HCT116 (cell line): ENCODE measurements around the gene ELMOD2. TPM values are rescaled to one million over a fixed set of nuclear protein-coding genes. Genes with fewer than 3 reads are reported as not detected.

Source experiments
- ATAC-seq: fragments of 200-7000 bp; cut with Tn5 transposase; 2 replicates; pipeline ENCODE4 v1.9.1; 2020; ENCODE audit warnings: mild to moderate bottlenecking, moderate library complexity
- BruUV-seq: library from RNA; stranded (reverse); fragments of 400-500 nt; replicated peaks from 2 replicates; lab custom pipeline; 2021; lab: Mats Ljungman, UMichigan
- CTCF ChIA-PET: fragments of 300-600 bp; sonication (Branson Sonifier 250); formaldehyde crosslinking; loops from one replicate; lab custom pipeline; 2021; ENCODE audit warnings: antibody characterized with exemption; lab: Charles Lee
- POLR2A ChIA-PET: fragments of 300-600, 350-600 bp; sonication (Branson Sonifier 250); formaldehyde crosslinking; loops from one replicate; lab custom pipeline; 2021; ENCODE audit warnings: antibody characterized with exemption; lab: Charles Lee
- RAD21 ChIA-PET, 2 experiments: fragments of 300-600 bp; sonication (Branson Sonifier 250); formaldehyde crosslinking; loops; one replicate each; lab custom pipeline; 2023; ENCODE audit warnings: low total read pairs in 2 of 2; ENCODE audit not compliant: uncharacterized antibody in 2 of 2, unreplicated experiment in 2 of 2, low non-redundant PET in 1 of 2; lab: Charles Lee
- DNase-seq: peaks from one replicate; pipeline ENCODE4 v3.0.0-alpha.2; 2010; ENCODE audit warnings: low read depth, low spot score
- H2AFZ ChIP-seq: fragments of 200-600 bp; shearing (Covaris generic), sonication (generic); 2 replicates; pipeline ENCODE4 v1.6.1; 2017; ENCODE audit warnings: low read depth, mixed run types, mixed read lengths, antibody characterized with exemption, low read length; ENCODE audit not compliant: poor library complexity, severe bottlenecking
- H3K27ac ChIP-seq: 2 replicates; pipeline ENCODE4 v1.5.1; 2012; ENCODE audit warnings: low read depth, low read length
- H3K27me3 ChIP-seq: fragments of 200-600 bp; sonication (generic); 2 replicates; pipeline ENCODE4 v1.6.1; 2016; ENCODE audit warnings: mixed run types, low read length, mixed read lengths; ENCODE audit not compliant: insufficient read depth
- H3K36me3 ChIP-seq, 2 experiments: fragments of 200-500 bp in 1 of 2; fragments of 200-600 bp in 1 of 2; sonication (Bioruptor generic) in 1 of 2; sonication (generic) in 1 of 2; 2 replicates each; pipeline versions ENCODE4 v1.5.1 to v1.6.1; 2014 to 2016; ENCODE audit warnings: low read length in 2 of 2, inconsistent platforms in 1 of 2, mixed read lengths in 1 of 2, mixed run types in 1 of 2; ENCODE audit not compliant: insufficient read depth in 2 of 2, control insufficient read depth in 1 of 2
- H3K4me1 ChIP-seq, 2 experiments: fragments of 200-600 bp in 1 of 2; sonication (generic) in 1 of 2; 2 replicates each; pipeline versions ENCODE4 v1.5.1 to v1.6.1; 2012 to 2017; ENCODE audit warnings: low read length in 2 of 2, inconsistent platforms in 1 of 2, mild to moderate bottlenecking in 1 of 2, mixed read lengths in 1 of 2, mixed run types in 1 of 2, moderate library complexity in 1 of 2; ENCODE audit not compliant: insufficient read depth in 2 of 2, control insufficient read depth in 1 of 2
- H3K4me2 ChIP-seq: fragments of 200-600 bp; sonication (generic); 2 replicates; pipeline ENCODE4 v1.6.1; 2017; ENCODE audit warnings: mixed run types, low read length, mixed read lengths
- H3K4me3 ChIP-seq, 2 experiments: fragments of 200-600 bp in 1 of 2; sonication (generic) in 1 of 2; replicated peaks in 1 of 2; 2 replicates each; pipeline ENCODE4 v1.5.1; 2011 to 2016; ENCODE audit warnings: low read length in 2 of 2, control low read depth in 1 of 2, low read depth in 1 of 2, mild to moderate bottlenecking in 1 of 2, mixed read lengths in 1 of 2, mixed run types in 1 of 2
- H3K79me2 ChIP-seq: fragments of 200-600 bp; sonication (generic); 2 replicates; pipeline ENCODE4 v1.6.1; 2017; ENCODE audit warnings: mild to moderate bottlenecking, mixed run types, low read length, moderate library complexity, mixed read lengths; ENCODE audit not compliant: insufficient read depth
- H3K9ac ChIP-seq: fragments of 200-600 bp; sonication (generic); 2 replicates; pipeline ENCODE4 v1.6.1; 2016; ENCODE audit warnings: low read length, mixed read lengths
- H3K9me2 ChIP-seq: fragments of 200-600 bp; sonication (generic), shearing (Covaris generic); 2 replicates; pipeline ENCODE4 v1.6.1; 2017; ENCODE audit warnings: mixed run types, mild to moderate bottlenecking, moderate library complexity; ENCODE audit not compliant: insufficient read depth
- H3K9me3 ChIP-seq, 2 experiments: fragments of 200-500 bp in 1 of 2; fragments of 200-600 bp in 1 of 2; sonication (Bioruptor generic) in 1 of 2; sonication (generic) in 1 of 2; 2 replicates each; pipeline ENCODE4 v1.6.1; 2014 to 2017; ENCODE audit warnings: low read length in 2 of 2, mixed read lengths in 2 of 2, inconsistent platforms in 1 of 2, low read depth in 1 of 2, mild to moderate bottlenecking in 1 of 2, mixed run types in 1 of 2, moderate library complexity in 1 of 2; ENCODE audit not compliant: control insufficient read depth in 1 of 2, insufficient read depth in 1 of 2
- H4K20me1 ChIP-seq: fragments of 200-600 bp; sonication (generic), shearing (Covaris generic); 2 replicates; pipeline ENCODE4 v1.6.1; 2017; ENCODE audit warnings: mixed run types, mild to moderate bottlenecking, moderate library complexity; ENCODE audit not compliant: insufficient read depth
- ATF3 ChIP-seq: IDR thresholded peaks from 2 replicates; pipeline ENCODE4 v1.6.1; 2012
- CBX3 ChIP-seq: IDR thresholded peaks from 2 replicates; pipeline ENCODE4 v1.6.1; 2012; ENCODE audit warnings: low read depth
- CTCF ChIP-seq, 3 experiments: fragments of 200-600 bp in 1 of 3; sonication (generic) in 1 of 3; IDR thresholded peaks in 2 of 3; conservative IDR thresholded peaks in 1 of 3; 2 replicates each; pipeline ENCODE4 v1.5.1; 2012 to 2017; ENCODE audit warnings: low read depth in 2 of 3, low read length in 2 of 3, antibody characterized with exemption in 1 of 3, borderline replicate concordance in 1 of 3, control low read depth in 1 of 3, mild to moderate bottlenecking in 1 of 3, mixed read lengths in 1 of 3, mixed run types in 1 of 3, moderate library complexity in 1 of 3; ENCODE audit not compliant: insufficient read depth in 1 of 3
- FOSL1 ChIP-seq: IDR thresholded peaks from 2 replicates; pipeline ENCODE4 v1.6.1; 2012; ENCODE audit warnings: low read depth
- POLR2A ChIP-seq: IDR thresholded peaks from 2 replicates; pipeline ENCODE4 v1.7.0; 2011; ENCODE audit warnings: borderline replicate concordance; ENCODE audit not compliant: insufficient read depth, insufficient read length; ENCODE audit errors: extremely low read depth
- POLR2AphosphoS5 ChIP-seq: IDR thresholded peaks from 2 replicates; pipeline ENCODE4 v1.6.1; 2011; ENCODE audit warnings: mild to moderate bottlenecking, low read depth, low read length, moderate library complexity
- RAD21 ChIP-seq: IDR thresholded peaks from 2 replicates; pipeline ENCODE4 v1.6.1; 2012; ENCODE audit warnings: low read depth, mild to moderate bottlenecking
- REST ChIP-seq: IDR thresholded peaks from 2 replicates; pipeline ENCODE4 v1.6.1; 2012; ENCODE audit warnings: low read depth
- SIN3A ChIP-seq: IDR thresholded peaks from 2 replicates; pipeline ENCODE4 v1.6.1; 2012; ENCODE audit warnings: low read depth
- SP1 ChIP-seq: IDR thresholded peaks from 2 replicates; pipeline ENCODE4 v1.6.1; 2012; ENCODE audit warnings: low read depth
- SRF ChIP-seq: IDR thresholded peaks from 2 replicates; pipeline ENCODE4 v1.6.1; 2012; ENCODE audit warnings: low read depth
- TCF7L2 ChIP-seq: IDR thresholded peaks from 2 replicates; pipeline ENCODE4 v1.7.0; 2011; ENCODE audit warnings: borderline replicate concordance, inconsistent platforms; ENCODE audit not compliant: insufficient read depth, insufficient read length; ENCODE audit errors: extremely low read depth
- ZBTB33 ChIP-seq: IDR thresholded peaks from 2 replicates; pipeline ENCODE4 v1.6.1; 2011; ENCODE audit warnings: mild to moderate bottlenecking, low read length, moderate library complexity; ENCODE audit not compliant: insufficient replicate concordance; ENCODE audit errors: extremely low read depth
- ZNF274 ChIP-seq: fragments of 200-500 bp; sonication (Bioruptor generic); IDR thresholded peaks from 2 replicates; pipeline ENCODE4 v1.6.1; 2014; ENCODE audit warnings: mild to moderate bottlenecking, low read depth, low read length, inconsistent platforms
- intact Hi-C: fragments of 100-400 bp; cut with micrococcal nuclease; formaldehyde crosslinking; loops from 2 replicates; pipeline ENCODE4 v1.10.0; 2022
- total RNA-seq: library from RNA; stranded (reverse); gene quantifications from one replicate; pipeline ENCODE4 v1.2.1, GENCODE V29; 2021; ENCODE audit not compliant: unreplicated experiment

The ELMOD2 gene
- total RNA-seq, 1 experiment from 2014 or later, result 26.6 TPM

GRCh38 chr4:140485939-140486338 is 38.0 kb upstream of the ELMOD2 start:
- ATAC-seq, result no peak
- intact Hi-C loops, result no loop called here
- no TSS peak for BruUV-seq
- Histone ChIP-seq H3K36me3 (no peaks in the 10 kb centered on the region), H2AFZ (no peak overlapping the region), H4K20me1 (no peaks in the 10 kb centered on the region), H3K4me2 (no peak overlapping the region), H3K4me3 (no peak overlapping the region), H3K79me2 (no peaks in the 10 kb centered on the region), H3K9me3 (peaks cover 0 to 8% of the 10 kb centered on the region in 2 experiments; a peak in 1 of 4 replicates), H3K27ac (no peak overlapping the region)
- ChIA-PET POLR2A (no interaction called here), CTCF (no interaction called here), RAD21 (no interaction called here)
- TF ChIP-seq ZNF274 (no peak), POLR2A (no peak), CTCF (IDR thresholded peaks at IDR 0.05 in 2 of 3, conservative IDR thresholded peaks at IDR 0.05 in 1 of 3; ENCODE audit: borderline replicate concordance in 1 of 3, insufficient read depth in 1 of 3, low read depth in 2 of 3, low read length in 2 of 3) (no peak), ATF3 (no peak), SRF (no peak), FOSL1 (no peak), SIN3A (no peak), CBX3 (no peak)
- TF ChIP-seq, all 23 proteins: peak for 0
- H3K27me3 ChIP-seq, result no peaks in the 10 kb centered on the region
- no peaks in the 10 kb centered on the region for H3K4me1 ChIP-seq
- H3K9me2 ChIP-seq, result no peaks in the 10 kb centered on the region
- H3K9ac ChIP-seq, result no peak overlapping the region
- no peak for DNase-seq

GRCh38 chr4:140497405-140497746 is 26.6 kb upstream of the ELMOD2 start:
- no TSS peak for BruUV-seq
- H3K9me2 ChIP-seq, result no peaks in the 10 kb centered on the region
- H3K79me2 ChIP-seq, result no peaks in the 10 kb centered on the region
- no peak overlapping the region for H3K27ac ChIP-seq
- ChIA-PET RAD21 (no interaction called here), POLR2A (no interaction called here), CTCF (no interaction called here)
- no peak overlapping the region for H2AFZ ChIP-seq
- H3K36me3 ChIP-seq, result no peaks in the 10 kb centered on the region
- no peak overlapping the region for H3K4me2 ChIP-seq
- no peaks in the 10 kb centered on the region for H4K20me1 ChIP-seq
- ATAC-seq (no peak), DNase-seq (no peak)
- no peak overlapping the region for H3K4me3 ChIP-seq
- no peak overlapping the region for H3K9ac ChIP-seq
- H3K4me1 ChIP-seq, result no peaks in the 10 kb centered on the region
- H3K27me3 ChIP-seq, result no peaks in the 10 kb centered on the region
- H3K9me3 ChIP-seq, result no peaks in the 10 kb centered on the region
- intact Hi-C loops, result no loop called here
- TF ChIP-seq ZBTB33 (no peak), REST (no peak), POLR2A (no peak), POLR2AphosphoS5 (no peak), RAD21 (no peak), SP1 (no peak), TCF7L2 (no peak)
